Effector CD8-positive, alpha-beta T cell (primary cell): ENCODE measurements around the gene MEF2A.

ENCODE experiments used
- DNase-seq: peaks from one replicate; lab custom pipeline; 2025; lab: John Stamatoyannopoulos, UW

MEF2A gene

DNA sequence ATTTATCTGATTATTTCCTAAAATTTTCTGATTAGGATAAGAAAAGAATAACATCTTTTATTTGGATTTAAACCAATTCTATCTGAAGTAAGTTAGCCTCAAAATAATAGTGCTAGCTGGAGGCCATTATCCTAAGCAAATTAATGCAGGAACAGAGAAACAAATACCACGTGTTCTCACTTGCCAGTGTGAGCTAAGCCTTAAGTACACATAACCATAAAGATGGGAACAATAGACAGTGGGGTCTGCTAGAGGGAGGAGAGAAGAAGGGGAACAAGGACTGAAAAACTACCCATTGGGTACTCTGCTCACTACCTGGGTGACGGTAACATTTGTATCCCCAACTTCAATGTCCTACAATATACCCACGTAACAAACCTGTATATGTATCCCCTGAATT lies 198.7 kb downstream of the MEF2A start:
- no peak for DNase-seq
